Measurements from ENCODE around the gene CYP24A1. TPM values are rescaled to one million over a fixed set of nuclear protein-coding genes. Genes with fewer than 3 reads are reported as not detected.

The CYP24A1 gene
- total RNA-seq, 1 donor from 2014 or later = 0.04 TPM

DNA sequence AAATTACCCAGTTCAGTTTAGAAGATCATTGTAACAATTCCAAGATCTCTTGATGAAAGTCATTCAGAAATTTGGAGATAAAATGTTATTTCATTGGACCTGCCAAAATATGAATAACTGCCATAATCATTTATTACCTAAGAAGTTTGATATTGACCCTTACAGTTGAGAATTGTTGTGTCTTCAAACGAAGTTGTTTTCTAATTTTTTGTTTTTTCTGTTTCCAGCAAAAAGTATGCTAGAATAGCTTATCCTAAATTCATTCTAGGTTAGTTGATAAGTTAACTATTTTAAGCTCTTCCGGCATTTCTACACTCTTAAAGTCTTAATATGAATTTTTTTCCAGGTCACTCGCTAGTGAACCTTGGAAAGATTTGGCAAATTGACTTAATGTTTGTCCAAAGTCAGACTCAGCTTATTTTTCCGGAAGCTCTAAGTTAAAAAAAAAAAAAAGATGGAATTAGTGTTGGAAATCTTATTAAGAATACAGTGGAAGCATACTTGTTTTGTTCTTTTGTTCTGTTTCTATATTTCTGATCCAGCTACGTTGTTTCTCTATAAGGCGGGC, 28.9 kb downstream of the CYP24A1 start:
- no peaks in the 10 kb centered on the region for H3K36me3 ChIP-seq (ENCODE audit: control insufficient read depth, insufficient read depth, low read length)
- TF ChIP-seq, protein P1, sequence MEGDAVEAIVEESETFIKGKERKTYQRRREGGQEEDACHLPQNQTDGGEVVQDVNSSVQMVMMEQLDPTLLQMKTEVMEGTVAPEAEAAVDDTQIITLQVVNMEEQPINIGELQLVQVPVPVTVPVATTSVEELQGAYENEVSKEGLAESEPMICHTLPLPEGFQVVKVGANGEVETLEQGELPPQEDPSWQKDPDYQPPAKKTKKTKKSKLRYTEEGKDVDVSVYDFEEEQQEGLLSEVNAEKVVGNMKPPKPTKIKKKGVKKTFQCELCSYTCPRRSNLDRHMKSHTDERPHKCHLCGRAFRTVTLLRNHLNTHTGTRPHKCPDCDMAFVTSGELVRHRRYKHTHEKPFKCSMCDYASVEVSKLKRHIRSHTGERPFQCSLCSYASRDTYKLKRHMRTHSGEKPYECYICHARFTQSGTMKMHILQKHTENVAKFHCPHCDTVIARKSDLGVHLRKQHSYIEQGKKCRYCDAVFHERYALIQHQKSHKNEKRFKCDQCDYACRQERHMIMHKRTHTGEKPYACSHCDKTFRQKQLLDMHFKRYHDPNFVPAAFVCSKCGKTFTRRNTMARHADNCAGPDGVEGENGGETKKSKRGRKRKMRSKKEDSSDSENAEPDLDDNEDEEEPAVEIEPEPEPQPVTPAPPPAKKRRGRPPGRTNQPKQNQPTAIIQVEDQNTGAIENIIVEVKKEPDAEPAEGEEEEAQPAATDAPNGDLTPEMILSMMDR (IDR thresholded peaks at IDR 0.05; ENCODE audit: insufficient read depth, low read length, poor library complexity, severe bottlenecking) = no peak
- H3K27me3 ChIP-seq (ENCODE audit: control insufficient read depth, insufficient read depth, low read length) = no peaks in the 10 kb centered on the region
- no peak overlapping the region for H3K4me3 ChIP-seq (ENCODE audit: low read depth, low read length)
- no peak for DNase-seq (ENCODE audit: low read depth)

DNA sequence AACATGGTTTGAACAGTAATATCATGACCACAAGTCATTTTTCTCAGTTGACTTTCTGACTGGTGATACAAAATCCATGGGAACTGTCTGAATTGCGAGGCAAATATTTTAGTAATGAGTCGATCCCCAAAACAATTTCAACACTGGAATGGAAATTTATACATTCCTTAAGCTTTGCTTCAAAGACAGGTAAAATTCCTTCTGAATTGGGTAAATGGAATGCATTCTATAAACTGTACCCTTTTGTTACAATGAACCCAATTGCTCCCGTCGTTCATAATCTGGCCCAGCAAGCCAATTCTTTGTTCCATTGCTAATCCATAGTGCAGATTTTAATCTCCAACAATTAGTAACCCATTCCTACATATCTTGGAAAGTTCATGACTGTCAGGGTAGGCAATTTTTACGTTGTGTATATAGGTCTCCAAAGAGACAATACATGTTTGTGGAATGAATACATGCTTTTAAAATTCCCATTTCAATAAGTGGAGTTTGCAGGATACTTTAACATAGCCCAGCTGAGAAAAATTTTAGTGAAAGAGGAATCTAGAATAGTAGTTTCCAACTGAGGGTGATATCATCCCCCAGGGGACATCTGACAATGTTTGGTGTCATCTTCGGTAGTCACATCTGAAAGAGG, 32.7 kb downstream of the CYP24A1 start:
- no peaks in the 10 kb centered on the region for H3K27me3 ChIP-seq (ENCODE audit: control insufficient read depth, insufficient read depth, low read length)
- TF ChIP-seq, protein P1 (IDR thresholded peaks at IDR 0.05; ENCODE audit: insufficient read depth, low read length, poor library complexity, severe bottlenecking) = no peak
- H3K36me3 ChIP-seq (ENCODE audit: control insufficient read depth, insufficient read depth, low read length) = no peaks in the 10 kb centered on the region
- DNase-seq (ENCODE audit: low read depth) = no peak
- no peak overlapping the region for H3K4me3 ChIP-seq (ENCODE audit: low read depth, low read length)

DNA sequence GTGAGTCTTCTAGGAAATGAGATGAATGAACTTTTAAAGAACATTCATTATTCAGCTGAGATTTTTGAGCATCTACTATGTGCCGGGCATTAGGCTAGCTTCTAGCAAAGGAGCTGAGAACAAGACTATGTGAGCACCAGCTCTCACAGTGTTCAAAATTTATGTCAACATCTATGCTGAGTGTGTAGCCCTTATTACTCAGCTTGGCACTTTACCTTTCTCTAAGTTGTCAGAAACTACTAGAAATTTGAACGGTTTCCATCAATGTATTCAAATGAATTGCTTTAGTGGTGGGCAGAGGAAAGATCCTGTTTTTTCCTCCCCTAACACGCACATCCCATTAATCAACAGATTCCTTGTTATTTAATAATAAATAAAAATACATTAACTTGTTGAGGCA, 33.3 kb downstream of the CYP24A1 start:
- DNase-seq (ENCODE audit: low read depth) = no peak
- Histone ChIP-seq H3K4me3 (ENCODE audit: low read depth, low read length) (no peak overlapping the region), H3K27me3 (ENCODE audit: control insufficient read depth, insufficient read depth, low read length) (no peaks in the 10 kb centered on the region), H3K36me3 (ENCODE audit: control insufficient read depth, insufficient read depth, low read length) (no peaks in the 10 kb centered on the region)
- TF ChIP-seq, protein P1 (IDR thresholded peaks at IDR 0.05; ENCODE audit: insufficient read depth, low read length, poor library complexity, severe bottlenecking) = no peak

DNA sequence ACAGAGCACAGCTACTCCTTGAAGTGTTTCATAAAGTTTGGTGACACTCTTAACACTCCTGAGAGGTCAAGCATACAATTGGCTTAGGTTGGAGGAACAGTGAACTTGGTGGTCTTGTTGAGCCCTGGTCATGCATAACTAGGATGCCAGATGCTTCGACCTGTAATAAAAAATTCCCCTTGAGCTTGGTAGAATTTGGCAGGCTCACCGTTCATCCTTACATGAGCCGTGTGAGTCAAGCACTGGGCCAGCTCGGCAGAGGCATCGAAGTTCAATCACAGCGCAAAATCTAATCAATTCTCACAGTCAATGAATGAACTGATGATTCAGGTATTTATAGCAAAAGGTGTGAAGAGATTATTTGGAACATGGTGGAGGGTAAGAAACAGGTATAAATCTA, 33.7 kb downstream of the CYP24A1 start:
- Histone ChIP-seq H3K36me3 (ENCODE audit: control insufficient read depth, insufficient read depth, low read length) (no peaks in the 10 kb centered on the region), H3K27me3 (ENCODE audit: control insufficient read depth, insufficient read depth, low read length) (no peaks in the 10 kb centered on the region), H3K4me3 (ENCODE audit: low read depth, low read length) (no peak overlapping the region)
- TF ChIP-seq, protein P1 (IDR thresholded peaks at IDR 0.05; ENCODE audit: insufficient read depth, low read length, poor library complexity, severe bottlenecking) = no peak
- DNase-seq (ENCODE audit: low read depth) = no peak

DNA sequence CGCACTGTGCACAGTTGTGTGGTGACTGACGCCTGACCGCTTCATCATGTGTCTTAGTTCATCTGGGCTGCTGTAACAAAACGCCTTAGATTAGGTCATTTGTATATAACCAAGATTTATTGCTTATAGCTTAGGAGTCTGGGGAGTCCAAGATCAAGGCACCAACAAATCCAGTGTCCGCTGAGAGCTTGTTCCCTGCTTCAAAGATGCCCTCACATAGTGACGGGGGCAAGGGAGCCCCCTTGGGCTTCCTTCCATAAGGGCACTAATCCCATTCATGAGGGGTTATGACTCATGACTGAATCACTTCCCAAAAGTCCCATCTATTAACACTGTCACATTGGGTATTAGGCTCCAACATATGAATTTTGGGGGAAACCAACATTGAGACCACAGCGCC, 34.6 kb downstream of the CYP24A1 start:
- TF ChIP-seq, protein P1 (IDR thresholded peaks at IDR 0.05; ENCODE audit: insufficient read depth, low read length, poor library complexity, severe bottlenecking) = no peak
- no peaks in the 10 kb centered on the region for H3K27me3 ChIP-seq (ENCODE audit: control insufficient read depth, insufficient read depth, low read length)
- H3K36me3 ChIP-seq (ENCODE audit: control insufficient read depth, insufficient read depth, low read length) = no peaks in the 10 kb centered on the region
- no peak for DNase-seq (ENCODE audit: low read depth)
- no peak overlapping the region for H3K4me3 ChIP-seq (ENCODE audit: low read depth, low read length)

DNA sequence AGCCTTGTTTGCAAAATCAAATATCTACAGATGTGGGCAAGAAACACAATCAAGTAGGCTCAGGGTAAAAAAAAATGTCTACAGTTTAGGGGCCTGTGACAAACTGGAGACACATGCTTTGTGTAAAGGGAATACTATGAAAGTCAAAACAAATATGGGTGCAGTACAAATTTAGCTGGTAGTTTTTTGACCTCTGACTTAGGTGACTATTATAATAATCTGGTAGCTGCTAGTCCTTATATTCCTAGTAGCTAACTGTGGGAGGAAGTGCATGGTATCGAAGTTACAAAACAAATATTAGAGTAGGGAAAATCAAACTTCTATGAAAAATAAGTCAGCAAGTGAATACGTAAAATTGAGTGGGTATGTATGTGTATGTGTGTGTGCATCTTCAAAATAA, 35.4 kb downstream of the CYP24A1 start:
- TF ChIP-seq, protein P1 (IDR thresholded peaks at IDR 0.05; ENCODE audit: insufficient read depth, low read length, poor library complexity, severe bottlenecking) = no peak
- no peaks in the 10 kb centered on the region for H3K36me3 ChIP-seq (ENCODE audit: control insufficient read depth, insufficient read depth, low read length)
- no peak for DNase-seq (ENCODE audit: low read depth)
- H3K4me3 ChIP-seq (ENCODE audit: low read depth, low read length) = no peak overlapping the region
- H3K27me3 ChIP-seq (ENCODE audit: control insufficient read depth, insufficient read depth, low read length) = no peaks in the 10 kb centered on the region

Data from kidney epithelial cell (primary cell).